Neural cell (in vitro differentiated cells): ENCODE results near the gene PEX13.

Source experiments
- SMC3 ChIP-seq: fragments of 450-650 bp; conservative IDR thresholded peaks from 2 replicates; pipeline ENCODE4 v1.6.1; 2014; ENCODE audit warnings: antibody characterized with exemption, mild to moderate bottlenecking, moderate library complexity; ENCODE audit not compliant: poor library complexity
- TF ChIP-seq, protein P1 (sequence below): fragments of 450-650 bp; IDR thresholded peaks from 2 replicates; pipeline ENCODE4 v1.5.1; 2014; ENCODE audit warnings: antibody characterized with exemption, mild to moderate bottlenecking, moderate library complexity; ENCODE audit not compliant: poor library complexity, severe bottlenecking

DNA sequence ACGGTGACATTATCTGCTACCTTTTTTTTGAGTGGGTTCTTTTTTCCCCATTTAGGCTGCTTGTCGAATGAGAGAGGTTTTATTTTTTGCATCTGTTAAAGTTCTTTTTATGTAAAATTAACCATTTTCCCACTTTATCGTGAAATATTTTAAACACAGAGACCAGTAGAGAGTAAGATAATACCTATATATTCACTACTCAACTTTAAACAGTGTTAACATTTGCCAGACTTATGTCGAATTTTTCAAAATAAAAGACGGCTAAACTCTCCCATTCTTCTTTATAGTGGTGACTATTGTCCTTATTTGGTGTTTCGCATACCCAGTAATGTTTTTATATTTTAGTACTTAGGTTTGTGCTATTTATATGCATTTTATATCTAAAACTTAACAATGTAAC is 1.3 kb downstream of the PEX13 start:
- TF ChIP-seq, protein P1, sequence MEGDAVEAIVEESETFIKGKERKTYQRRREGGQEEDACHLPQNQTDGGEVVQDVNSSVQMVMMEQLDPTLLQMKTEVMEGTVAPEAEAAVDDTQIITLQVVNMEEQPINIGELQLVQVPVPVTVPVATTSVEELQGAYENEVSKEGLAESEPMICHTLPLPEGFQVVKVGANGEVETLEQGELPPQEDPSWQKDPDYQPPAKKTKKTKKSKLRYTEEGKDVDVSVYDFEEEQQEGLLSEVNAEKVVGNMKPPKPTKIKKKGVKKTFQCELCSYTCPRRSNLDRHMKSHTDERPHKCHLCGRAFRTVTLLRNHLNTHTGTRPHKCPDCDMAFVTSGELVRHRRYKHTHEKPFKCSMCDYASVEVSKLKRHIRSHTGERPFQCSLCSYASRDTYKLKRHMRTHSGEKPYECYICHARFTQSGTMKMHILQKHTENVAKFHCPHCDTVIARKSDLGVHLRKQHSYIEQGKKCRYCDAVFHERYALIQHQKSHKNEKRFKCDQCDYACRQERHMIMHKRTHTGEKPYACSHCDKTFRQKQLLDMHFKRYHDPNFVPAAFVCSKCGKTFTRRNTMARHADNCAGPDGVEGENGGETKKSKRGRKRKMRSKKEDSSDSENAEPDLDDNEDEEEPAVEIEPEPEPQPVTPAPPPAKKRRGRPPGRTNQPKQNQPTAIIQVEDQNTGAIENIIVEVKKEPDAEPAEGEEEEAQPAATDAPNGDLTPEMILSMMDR = no peak
- no peak for TF ChIP-seq SMC3
